ENCODE results near the gene SLC9A1. TPM values are rescaled to one million over a fixed set of nuclear protein-coding genes. Genes with fewer than 3 reads are reported as not detected.
"Not testable (repeated sequence)": the region's sequence is repeated elsewhere in the genome, so short reads cannot be mapped to it uniquely, and the experiment has no call there.

The SLC9A1 gene
- total and polyA plus RNA-seq, 4 donors, result 5.9 to 24.5 (median 15.4) TPM

DNA sequence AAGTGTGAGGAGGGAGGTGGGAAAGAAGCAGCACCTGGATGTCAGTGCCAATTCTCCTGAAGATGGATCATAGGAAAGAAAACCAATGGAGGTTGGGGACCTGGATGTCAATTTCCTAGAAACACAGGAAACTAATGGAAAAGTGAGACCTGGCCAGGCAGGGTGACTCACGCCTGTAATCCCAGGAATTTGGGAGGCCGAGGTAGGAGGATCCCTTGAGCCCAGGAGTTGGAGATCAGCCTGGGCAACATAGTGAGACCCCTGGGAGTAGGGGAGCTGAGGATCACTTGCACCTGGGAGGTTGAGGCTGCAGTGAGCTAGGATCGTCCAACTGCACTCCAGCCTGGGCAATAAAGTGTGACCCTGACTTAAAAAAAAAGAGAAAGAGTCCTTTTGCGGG lies 21.4 kb upstream of the SLC9A1 start:
- no peak for DNase-seq (ENCODE audit: low read depth in 4 of 6, low spot score in 6 of 6)
- no peaks in the 10 kb centered on the region for H3K36me3 ChIP-seq (ENCODE audit: control insufficient read depth, insufficient read depth, low read length)
- 93% methylated on average over 3 of the region's 4 CpGs for WGBS (ENCODE audit: insufficient coverage)
- H3K27me3 ChIP-seq (ENCODE audit: control insufficient read depth, insufficient read depth, low read length), result no peaks in the 10 kb centered on the region
- no peak overlapping the region for H3K4me3 ChIP-seq (ENCODE audit: low read depth, low read length)
- no peak overlapping the region for H3K27ac ChIP-seq (ENCODE audit: low read depth, low read length)
- peaks cover 2% of the 10 kb centered on the region for H3K9me3 ChIP-seq (ENCODE audit: control insufficient read depth, insufficient read depth, low read length)
- H3K4me1 ChIP-seq (ENCODE audit: control insufficient read depth, insufficient read depth, low read length), result no peaks in the 10 kb centered on the region

GRCh38 chr1:27172992-27173391 lies 18.1 kb upstream of the SLC9A1 start:
- H3K36me3 ChIP-seq (ENCODE audit: control insufficient read depth, insufficient read depth, low read length); H3K27ac ChIP-seq (ENCODE audit: low read depth, low read length); H3K9me3 ChIP-seq (ENCODE audit: control insufficient read depth, insufficient read depth, low read length); H3K4me3 ChIP-seq (ENCODE audit: low read depth, low read length); H3K4me1 ChIP-seq (ENCODE audit: control insufficient read depth, insufficient read depth, low read length); DNase-seq (ENCODE audit: low read depth in 4 of 6, low spot score in 6 of 6); H3K27me3 ChIP-seq (ENCODE audit: control insufficient read depth, insufficient read depth, low read length): not testable (repeated sequence)
- WGBS (ENCODE audit: insufficient coverage), result 40% methylated on average over 2 of the region's 5 CpGs

DNA sequence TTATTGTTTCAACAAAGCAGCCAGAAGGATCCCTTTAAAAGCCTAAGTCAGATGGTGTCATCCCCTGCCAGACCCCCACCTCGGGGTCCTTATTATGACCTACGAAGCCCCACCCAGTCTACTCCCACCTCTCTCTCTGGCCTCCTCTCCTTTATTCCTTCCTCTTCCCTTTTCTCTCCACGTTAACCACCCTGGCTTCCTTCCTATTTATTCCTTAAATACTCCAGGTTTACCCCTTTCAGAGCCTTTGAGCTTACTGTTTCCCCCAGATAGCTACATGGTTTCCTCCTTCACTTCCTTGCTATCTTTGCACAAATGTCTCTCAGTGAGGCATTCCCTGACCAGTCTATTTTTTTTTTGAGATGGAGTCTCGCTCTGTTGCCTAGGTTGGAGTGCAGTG lies 12.0 kb upstream of the SLC9A1 start:
- H3K36me3 ChIP-seq (ENCODE audit: control insufficient read depth, insufficient read depth, low read length), result no peaks in the 10 kb centered on the region
- WGBS (ENCODE audit: insufficient coverage), result 88% methylated on average over 4 of the region's 4 CpGs

GRCh38 chr1:27166351-27166802 lies 11.5 kb upstream of the SLC9A1 start:
- Histone ChIP-seq H3K9me3 (ENCODE audit: control insufficient read depth, insufficient read depth, low read length) (no peaks in the 10 kb centered on the region), H3K27ac (ENCODE audit: low read depth, low read length) (no peak overlapping the region), H3K4me3 (ENCODE audit: low read depth, low read length) (no peak overlapping the region), H3K27me3 (ENCODE audit: control insufficient read depth, insufficient read depth, low read length) (no peaks in the 10 kb centered on the region), H3K4me1 (ENCODE audit: control insufficient read depth, insufficient read depth, low read length) (no peaks in the 10 kb centered on the region), H3K36me3 (ENCODE audit: control insufficient read depth, insufficient read depth, low read length) (no peaks in the 10 kb centered on the region)
- DNase-seq (ENCODE audit: low read depth in 4 of 6, low spot score in 6 of 6), result no peak
- 93% methylated on average over 1 of the region's 1 CpG for WGBS (ENCODE audit: insufficient coverage)

More for the DNA sequence above, 12.0 kb upstream of the SLC9A1 start:
- DNase-seq (ENCODE audit: low read depth in 4 of 6, low spot score in 6 of 6), result no peak
- Histone ChIP-seq H3K4me3 (ENCODE audit: low read depth, low read length) (no peak overlapping the region), H3K4me1 (ENCODE audit: control insufficient read depth, insufficient read depth, low read length) (no peaks in the 10 kb centered on the region), H3K27me3 (ENCODE audit: control insufficient read depth, insufficient read depth, low read length) (no peaks in the 10 kb centered on the region), H3K27ac (ENCODE audit: low read depth, low read length) (no peak overlapping the region), H3K9me3 (ENCODE audit: control insufficient read depth, insufficient read depth, low read length) (no peaks in the 10 kb centered on the region)

- no peaks in the 10 kb centered on the region for H3K4me1 ChIP-seq (ENCODE audit: control insufficient read depth, insufficient read depth, low read length)
- WGBS (ENCODE audit: insufficient coverage), result 100% methylated on average over 3 of the region's 6 CpGs
- no peaks in the 10 kb centered on the region for H3K36me3 ChIP-seq (ENCODE audit: control insufficient read depth, insufficient read depth, low read length)
- H3K27me3 ChIP-seq (ENCODE audit: control insufficient read depth, insufficient read depth, low read length), result no peaks in the 10 kb centered on the region
- H3K4me3 ChIP-seq (ENCODE audit: low read depth, low read length), result no peak overlapping the region
- no peak overlapping the region for H3K27ac ChIP-seq (ENCODE audit: low read depth, low read length)
- DNase-seq (ENCODE audit: low read depth in 4 of 6, low spot score in 6 of 6), result no peak
- no peaks in the 10 kb centered on the region for H3K9me3 ChIP-seq (ENCODE audit: control insufficient read depth, insufficient read depth, low read length)
These were observed 8.2 kb upstream of the SLC9A1 start for GRCh38 chr1:27163093-27163492.

DNA sequence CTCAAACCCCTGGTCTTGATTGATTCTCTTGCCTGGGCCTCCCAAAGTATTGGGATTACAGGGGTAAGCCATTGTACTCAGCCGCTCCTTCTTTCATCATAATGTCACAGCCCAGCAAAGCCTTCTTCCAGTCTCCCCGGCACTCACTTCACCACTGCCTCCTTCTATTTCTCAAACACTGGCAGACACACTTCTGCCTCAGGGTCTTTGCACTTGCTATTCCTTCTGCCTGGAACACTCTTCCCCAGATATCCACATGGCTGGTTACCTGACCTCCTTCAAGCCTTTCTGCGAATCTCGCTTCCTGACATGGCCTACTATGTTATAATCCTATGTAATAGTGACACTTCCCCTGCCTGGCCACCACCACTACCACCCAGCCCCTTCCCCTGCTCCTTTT lies 7.2 kb upstream of the SLC9A1 start:
- Histone ChIP-seq H3K4me1 (ENCODE audit: control insufficient read depth, insufficient read depth, low read length) (no peaks in the 10 kb centered on the region), H3K4me3 (ENCODE audit: low read depth, low read length) (no peak overlapping the region), H3K27me3 (ENCODE audit: control insufficient read depth, insufficient read depth, low read length) (no peaks in the 10 kb centered on the region), H3K9me3 (ENCODE audit: control insufficient read depth, insufficient read depth, low read length) (no peaks in the 10 kb centered on the region), H3K27ac (ENCODE audit: low read depth, low read length) (no peak overlapping the region), H3K36me3 (ENCODE audit: control insufficient read depth, insufficient read depth, low read length) (no peaks in the 10 kb centered on the region)
- WGBS (ENCODE audit: insufficient coverage), result 96% methylated on average over 4 of the region's 4 CpGs
- DNase-seq (ENCODE audit: low read depth in 4 of 6, low spot score in 6 of 6), result no peak

- 83% methylated on average over 2 of the region's 5 CpGs for WGBS (ENCODE audit: insufficient coverage)
- H3K27me3 ChIP-seq (ENCODE audit: control insufficient read depth, insufficient read depth, low read length), result no peaks in the 10 kb centered on the region
- no peaks in the 10 kb centered on the region for H3K9me3 ChIP-seq (ENCODE audit: control insufficient read depth, insufficient read depth, low read length)
- H3K4me1 ChIP-seq (ENCODE audit: control insufficient read depth, insufficient read depth, low read length), result no peaks in the 10 kb centered on the region
- no peak for DNase-seq (ENCODE audit: low read depth in 4 of 6, low spot score in 6 of 6)
- H3K36me3 ChIP-seq (ENCODE audit: control insufficient read depth, insufficient read depth, low read length), result no peaks in the 10 kb centered on the region
- H3K27ac ChIP-seq (ENCODE audit: low read depth, low read length), result no peak overlapping the region
- no peak overlapping the region for H3K4me3 ChIP-seq (ENCODE audit: low read depth, low read length)
These were observed 6.7 kb upstream of the SLC9A1 start for GRCh38 chr1:27161594-27161993.

GRCh38 chr1:27157194-27157593 lies 2.3 kb upstream of the SLC9A1 start:
- H3K9me3 ChIP-seq (ENCODE audit: control insufficient read depth, insufficient read depth, low read length), result no peaks in the 10 kb centered on the region
- no peak overlapping the region for H3K27ac ChIP-seq (ENCODE audit: low read depth, low read length)
- H3K27me3 ChIP-seq (ENCODE audit: control insufficient read depth, insufficient read depth, low read length), result no peaks in the 10 kb centered on the region
- H3K4me3 ChIP-seq (ENCODE audit: low read depth, low read length), result no peak overlapping the region
- no CpG with 5 or more reads among the region's 3 CpGs for WGBS (ENCODE audit: insufficient coverage)
- no peaks in the 10 kb centered on the region for H3K36me3 ChIP-seq (ENCODE audit: control insufficient read depth, insufficient read depth, low read length)
- no peak for DNase-seq (ENCODE audit: low read depth in 4 of 6, low spot score in 6 of 6)
- peaks cover 24% of the 10 kb centered on the region for H3K4me1 ChIP-seq (ENCODE audit: control insufficient read depth, insufficient read depth, low read length)

DNA sequence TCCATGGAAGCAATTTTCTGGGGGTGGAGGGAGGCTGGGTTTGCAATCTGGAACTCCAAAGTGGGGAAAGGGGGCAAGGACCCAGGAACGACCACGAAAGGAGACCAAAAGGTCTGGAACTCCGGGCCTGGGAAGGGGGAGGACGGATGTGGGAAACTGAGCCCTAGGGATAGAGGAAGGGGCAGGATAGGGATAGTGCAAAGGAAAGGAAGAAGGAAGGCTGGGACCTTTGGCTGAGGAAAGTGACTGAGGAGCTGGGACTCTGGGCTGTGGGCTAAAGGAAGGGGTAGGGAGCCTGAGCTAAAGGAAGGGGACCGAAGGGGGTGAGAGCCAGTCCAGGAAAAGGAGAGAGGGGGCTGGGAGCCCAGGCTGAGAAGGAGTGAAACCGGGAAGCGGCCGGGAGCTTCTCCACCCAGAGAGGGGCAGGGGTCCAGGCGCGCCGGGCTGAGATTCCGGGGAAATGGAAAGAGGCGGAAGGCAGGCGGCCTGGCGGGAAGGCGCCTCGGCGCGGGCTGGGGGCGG lies 395 bp downstream of the SLC9A1 start:
- WGBS (ENCODE audit: insufficient coverage), result 5% methylated on average over 20 of the region's 20 CpGs
- Histone ChIP-seq H3K27me3 (ENCODE audit: control insufficient read depth, insufficient read depth, low read length) (no peaks in the 10 kb centered on the region), H3K9me3 (ENCODE audit: control insufficient read depth, insufficient read depth, low read length) (no peaks in the 10 kb centered on the region), H3K4me1 (ENCODE audit: control insufficient read depth, insufficient read depth, low read length) (peaks cover 36% of the 10 kb centered on the region), H3K36me3 (ENCODE audit: control insufficient read depth, insufficient read depth, low read length) (no peaks in the 10 kb centered on the region), H3K27ac (ENCODE audit: low read depth, low read length) (peak overlapping the region; percentile 76), H3K4me3 (ENCODE audit: low read depth, low read length) (peak overlapping the region; percentile 67)
- DNase-seq (ENCODE audit: low read depth in 4 of 6, low spot score in 6 of 6), result no peak

DNA sequence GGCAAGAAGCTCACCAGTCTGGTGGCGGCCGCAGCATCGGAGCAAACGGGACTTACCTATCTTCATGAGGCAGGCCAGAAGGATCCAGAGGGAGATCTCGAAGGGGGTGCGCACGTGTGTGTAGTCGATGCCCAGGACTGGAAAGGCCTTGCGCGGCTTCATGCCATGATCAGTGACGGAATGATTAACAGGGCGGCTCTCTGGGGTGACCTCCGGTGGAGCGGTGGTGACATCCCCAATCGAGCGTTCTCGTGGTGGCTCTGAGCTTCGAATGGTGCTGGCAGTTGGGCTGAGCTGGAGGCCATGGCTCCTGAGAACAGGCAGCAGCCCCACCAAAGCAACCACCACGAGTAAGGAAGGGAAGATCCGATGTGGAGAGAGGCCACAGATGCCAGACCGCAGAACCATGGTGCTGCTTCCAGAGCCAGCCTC lies 982 bp downstream of the SLC9A1 start:
- H3K27ac ChIP-seq (ENCODE audit: low read depth, low read length), result no peak overlapping the region
- no peak for DNase-seq (ENCODE audit: low read depth in 4 of 6, low spot score in 6 of 6)
- H3K4me1 ChIP-seq (ENCODE audit: control insufficient read depth, insufficient read depth, low read length), result peaks cover 40% of the 10 kb centered on the region
- H3K27me3 ChIP-seq (ENCODE audit: control insufficient read depth, insufficient read depth, low read length), result no peaks in the 10 kb centered on the region
- no peaks in the 10 kb centered on the region for H3K9me3 ChIP-seq (ENCODE audit: control insufficient read depth, insufficient read depth, low read length)
- peak overlapping the region; percentile 67 for H3K4me3 ChIP-seq (ENCODE audit: low read depth, low read length)
- 84% methylated on average over 17 of the region's 21 CpGs for WGBS (ENCODE audit: insufficient coverage)
- H3K36me3 ChIP-seq (ENCODE audit: control insufficient read depth, insufficient read depth, low read length), result no peaks in the 10 kb centered on the region

Measured in spinal cord (tissue), 10 donors.